Myometrial cell (primary cell): ENCODE results near the gene PTGS2. TPM values are rescaled to one million over a fixed set of nuclear protein-coding genes. Genes with fewer than 3 reads are reported as not detected.

Experiments used
- total RNA-seq: library from RNA; depleted of rRNA; stranded (reverse); fragments of >200 nt; gene quantifications from 2 replicates; pipeline ENCODE4 v1.2.3, GENCODE V29; 2015

Gene PTGS2
- total RNA-seq: 0.29 and 0.53 TPM in 2 replicates

DNA sequence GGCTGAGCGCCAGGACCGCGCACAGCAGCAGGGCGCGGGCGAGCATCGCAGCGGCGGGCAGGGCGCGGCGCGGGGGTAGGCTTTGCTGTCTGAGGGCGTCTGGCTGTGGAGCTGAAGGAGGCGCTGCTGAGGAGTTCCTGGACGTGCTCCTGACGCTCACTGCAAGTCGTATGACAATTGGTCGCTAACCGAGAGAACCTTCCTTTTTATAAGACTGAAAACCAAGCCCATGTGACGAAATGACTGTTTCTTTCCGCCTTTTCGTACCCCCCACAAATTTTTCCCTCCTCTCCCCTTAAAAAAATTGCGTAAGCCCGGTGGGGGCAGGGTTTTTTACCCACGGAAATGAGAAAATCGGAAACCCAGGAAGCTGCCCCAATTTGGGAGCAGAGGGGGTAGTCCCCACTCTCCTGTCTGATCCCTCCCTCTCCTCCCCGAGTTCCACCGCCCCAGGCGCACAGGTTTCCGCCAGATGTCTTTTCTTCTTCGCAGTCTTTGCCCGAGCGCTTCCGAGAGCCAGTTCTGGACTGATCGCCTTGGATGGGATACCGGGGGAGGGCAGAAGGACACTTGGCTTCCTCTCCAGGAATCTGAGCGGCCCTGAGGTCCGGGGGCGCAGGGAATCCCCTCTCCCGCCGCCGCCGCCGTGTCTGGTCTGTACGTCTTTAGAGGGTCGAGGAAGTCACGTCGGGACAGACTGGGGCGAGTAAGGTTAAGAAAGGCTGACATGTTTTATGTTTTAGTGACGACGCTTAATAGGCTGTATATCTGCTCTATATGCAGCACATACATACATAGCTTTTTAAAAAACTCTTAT is at the start of gene PTGS2:
TSS of gene PTGS2 (minus strand) at position 179 of the 817 bp plus-strand sequence. CDS start at position 46, 133 bp downstream.

Other genes starting within 250 kb of the PTGS2 start
- gene PDC, start 219.3 kb downstream of the PTGS2 start, total RNA-seq: not detected in 2 replicates
- 3.9 and 4.0 TPM in 2 replicates for gene PLA2G4A, start 148.5 kb upstream of the PTGS2 start, total RNA-seq